Activated CD8-positive, alpha-beta T cell treated with anti-CD3 and anti-CD28 coated beads, Interleukin-2, amount 10 ng/mL, durations not matched to agents 7 days and 5 days (primary cell): ENCODE measurements around the gene SPTB. TPM values are rescaled to one million over a fixed set of nuclear protein-coding genes. Genes with fewer than 3 reads are reported as not detected.

Experiments used
- ATAC-seq: fragments of 150-1000 bp; cut with Tn5 transposase; one replicate; pipeline ENCODE4 v1.10.0; 2021; ENCODE audit warnings: moderate library complexity
- CTCF ChIA-PET: fragments of 350-600 bp; sonication (Branson Sonifier 250); formaldehyde crosslinking; loops from one replicate; lab custom pipeline; 2021; ENCODE audit warnings: antibody characterized with exemption; lab: Charles Lee
- POLR2A ChIA-PET: fragments of 350-600 bp; sonication (Branson Sonifier 250); formaldehyde crosslinking; loops from one replicate; lab custom pipeline; 2021; ENCODE audit warnings: antibody characterized with exemption; lab: Charles Lee
- DNase-seq: peaks from one replicate; pipeline ENCODE4 v3.0.0-alpha.2; 2020
- H3K27ac Mint-ChIP-seq: one replicate; pipeline ENCODE4 v1.8.0; 2021; ENCODE audit warnings: mild to moderate bottlenecking, mixed read lengths
- H3K27me3 Mint-ChIP-seq: one replicate; pipeline ENCODE4 v1.8.0; 2021; ENCODE audit warnings: low read depth, mixed read lengths
- H3K36me3 Mint-ChIP-seq: one replicate; pipeline ENCODE4 v1.8.0; 2021; ENCODE audit warnings: low read depth, mixed read lengths
- H3K4me1 Mint-ChIP-seq: one replicate; pipeline ENCODE4 v1.8.0; 2021; ENCODE audit warnings: low read depth, mixed read lengths
- H3K4me3 Mint-ChIP-seq: one replicate; pipeline ENCODE4 v1.8.0; 2021; ENCODE audit warnings: mild to moderate bottlenecking, mixed read lengths
- H3K9me3 Mint-ChIP-seq: one replicate; pipeline ENCODE4 v1.8.0; 2022; ENCODE audit warnings: mixed read lengths; ENCODE audit not compliant: insufficient read depth
- total RNA-seq, 2 experiments: library from RNA; stranded (reverse); gene quantifications; one replicate each; pipeline ENCODE4 v1.2.3, GENCODE V29; 2021

Gene SPTB
- total RNA-seq, 2 experiments from 2014 or later = not detected

DNA sequence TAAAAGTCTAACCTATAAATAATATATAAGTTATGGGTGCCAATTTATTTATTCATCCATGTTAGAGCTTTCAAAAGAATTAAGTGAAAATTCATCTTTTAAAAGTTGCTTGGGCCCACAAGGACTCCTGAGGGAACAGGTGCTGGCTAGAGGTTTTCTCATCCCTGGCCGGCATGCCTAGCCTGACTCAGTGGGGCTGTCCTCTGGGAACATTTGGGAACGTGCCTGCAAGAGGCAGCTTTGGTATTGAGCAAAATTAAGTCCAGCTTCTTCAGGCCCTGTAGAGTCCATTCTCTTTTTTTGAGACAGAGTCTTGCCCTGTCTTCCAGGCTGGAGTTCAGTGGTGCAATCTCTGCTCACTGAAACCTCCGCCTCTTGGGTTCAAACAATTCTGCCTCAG, 44.7 kb downstream of the SPTB start:
- POLR2A ChIA-PET = no interaction called here
- Mint-ChIP-seq H3K27me3 (peaks cover 19% of the 10 kb centered on the region), H3K36me3 (no peaks in the 10 kb centered on the region), H3K27ac (no peak overlapping the region), H3K9me3 (no peaks in the 10 kb centered on the region), H3K4me3 (no peak overlapping the region), H3K4me1 (no peaks in the 10 kb centered on the region)
- ATAC-seq (no peak), DNase-seq (no peak)
- CTCF ChIA-PET = interaction anchor here (1.5 to 2.1 kb wide), 2 partner anchors 11 to 56 kb away, joined by 4 to 5 read pairs; no protein-coding TSS in a partner anchor

DNA sequence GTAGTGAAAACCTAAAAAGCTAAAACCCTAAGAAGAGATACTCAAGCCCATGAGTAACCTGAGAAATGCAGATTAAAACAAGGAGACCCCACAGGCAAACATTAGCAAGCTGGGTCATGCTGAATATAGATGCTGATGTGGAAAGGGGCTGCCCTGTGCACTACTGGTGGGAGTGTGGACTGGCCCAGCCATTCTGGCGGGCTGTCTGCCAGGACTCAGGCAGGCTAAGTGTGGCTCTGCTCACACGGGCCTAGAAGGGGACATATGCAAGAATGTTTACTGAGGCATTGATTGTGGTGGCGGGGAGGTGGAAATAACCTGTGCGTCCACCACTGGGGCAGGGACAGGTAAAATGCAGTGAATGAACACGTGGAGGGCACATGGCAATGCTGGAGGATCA, 48.3 kb downstream of the SPTB start:
- no peaks in the 10 kb centered on the region for H3K36me3 Mint-ChIP-seq
- CTCF ChIA-PET = interaction anchor here (6.6 kb wide), 1 partner anchor 60 kb away, joined by 33 read pairs; no protein-coding TSS in a partner anchor
- H3K27ac Mint-ChIP-seq = no peak overlapping the region
- H3K27me3 Mint-ChIP-seq = peaks cover 21% of the 10 kb centered on the region
- ATAC-seq = no peak
- no peak for DNase-seq
- no peaks in the 10 kb centered on the region for H3K4me1 Mint-ChIP-seq
- POLR2A ChIA-PET = no interaction called here
- no peaks in the 10 kb centered on the region for H3K9me3 Mint-ChIP-seq
- H3K4me3 Mint-ChIP-seq = no peak overlapping the region

DNA sequence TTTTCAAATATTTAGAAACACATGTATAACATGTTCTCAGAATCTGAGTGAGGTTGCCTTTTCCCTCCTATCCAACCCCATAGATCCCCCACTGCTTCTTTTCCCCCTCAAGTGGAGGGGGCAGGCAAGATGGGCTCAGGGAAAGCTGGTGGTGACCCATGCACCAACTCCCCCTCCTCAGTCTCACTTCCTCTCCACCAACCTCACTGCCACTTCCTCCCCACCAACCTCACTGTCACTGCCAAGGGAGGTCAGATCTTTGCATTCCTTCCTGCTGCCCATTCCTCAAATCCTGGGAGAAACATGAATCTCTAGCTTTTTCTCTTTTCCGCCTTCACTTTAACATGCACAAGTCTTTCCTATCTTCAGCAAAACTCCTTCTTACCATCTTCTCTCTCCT, 48.7 kb downstream of the SPTB start:
- Mint-ChIP-seq H3K27me3 (peaks cover 22% of the 10 kb centered on the region), H3K4me1 (no peaks in the 10 kb centered on the region), H3K4me3 (no peak overlapping the region), H3K36me3 (no peaks in the 10 kb centered on the region), H3K9me3 (no peaks in the 10 kb centered on the region), H3K27ac (no peak overlapping the region)
- ATAC-seq = no peak
- ChIA-PET POLR2A (no interaction called here), CTCF (interaction anchor here (6.6 kb wide), 1 partner anchor 61 kb away, joined by 33 read pairs; no protein-coding TSS in a partner anchor)
- DNase-seq = no peak

DNA sequence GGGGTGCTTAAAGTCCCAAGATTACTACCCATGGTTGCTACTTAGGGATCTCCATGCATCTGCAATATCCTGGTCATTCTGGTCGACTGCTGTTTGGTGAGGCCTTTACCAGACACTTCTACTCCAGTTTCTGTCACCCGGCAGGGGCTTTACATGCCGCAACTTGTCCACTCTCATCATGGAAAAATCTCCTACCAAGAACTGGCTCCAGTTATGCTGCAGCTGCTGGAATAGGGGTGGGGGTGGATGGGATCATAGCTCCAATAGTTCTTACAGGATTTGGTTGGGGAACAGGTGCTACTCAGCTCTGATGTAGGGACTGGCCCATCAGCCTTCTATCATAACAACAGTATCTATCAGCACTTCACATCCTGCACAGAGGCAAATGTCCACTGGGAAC, 51.6 kb downstream of the SPTB start:
- ATAC-seq (no peak), DNase-seq (no peak)
- H3K27ac Mint-ChIP-seq = no peak overlapping the region
- no peaks in the 10 kb centered on the region for H3K9me3 Mint-ChIP-seq
- H3K27me3 Mint-ChIP-seq = peaks cover 35% of the 10 kb centered on the region
- H3K36me3 Mint-ChIP-seq = no peaks in the 10 kb centered on the region
- H3K4me1 Mint-ChIP-seq = peaks cover 3% of the 10 kb centered on the region
- H3K4me3 Mint-ChIP-seq = no peak overlapping the region
- POLR2A ChIA-PET = no interaction called here
- CTCF ChIA-PET = interaction anchor here (1.0 to 6.6 kb wide), 3 partner anchors 28 to 64 kb away, joined by 3 to 33 read pairs (median 3); no protein-coding TSS in a partner anchor

DNA sequence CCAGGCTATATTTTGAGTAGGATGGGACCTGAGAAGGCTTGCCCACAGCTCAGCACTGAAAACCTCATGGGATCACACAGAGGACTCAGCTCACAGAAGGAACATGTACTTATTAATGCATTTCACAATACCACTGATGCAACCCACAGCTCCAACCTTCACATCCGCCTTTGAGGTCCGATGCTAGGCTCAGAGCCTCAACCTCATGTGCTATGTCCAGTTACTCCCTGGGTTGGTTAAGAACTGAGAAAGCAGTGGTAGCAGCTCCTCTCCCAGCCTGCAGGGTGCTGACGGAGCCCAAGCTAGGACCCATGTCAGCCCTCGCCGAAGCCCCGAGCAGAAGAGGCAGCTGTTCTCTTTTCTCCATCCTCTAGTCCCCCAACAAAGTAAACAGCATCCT, 52.9 kb downstream of the SPTB start:
- ChIA-PET POLR2A (no interaction called here), CTCF (interaction anchor here (0.8 to 6.6 kb wide), 2 partner anchors 21 to 65 kb away, joined by 3 to 33 read pairs; no protein-coding TSS in a partner anchor)
- Mint-ChIP-seq H3K4me3 (no peak overlapping the region), H3K27ac (no peak overlapping the region), H3K9me3 (no peaks in the 10 kb centered on the region), H3K27me3 (peaks cover 38% of the 10 kb centered on the region), H3K36me3 (no peaks in the 10 kb centered on the region), H3K4me1 (peaks cover 4% of the 10 kb centered on the region)
- no peak for DNase-seq
- no peak for ATAC-seq

DNA sequence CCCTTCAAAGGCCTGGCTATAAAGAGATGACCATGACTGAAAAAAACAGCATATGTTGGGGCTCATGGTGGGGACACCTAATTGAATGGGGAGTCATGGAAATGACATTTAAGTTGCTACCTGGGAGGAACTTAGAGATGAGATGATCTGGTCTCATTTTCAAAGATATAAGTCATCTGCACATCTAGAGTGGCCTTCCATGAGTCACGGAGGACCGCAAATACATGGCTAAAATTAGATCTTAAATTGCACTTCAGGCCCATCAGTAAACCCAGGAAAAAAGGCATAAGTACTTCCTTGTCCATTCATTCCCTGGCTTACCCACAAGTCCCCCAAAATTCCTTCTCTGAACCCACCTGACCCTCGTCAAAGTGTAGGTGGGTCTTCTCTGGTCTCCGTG, 53.4 kb downstream of the SPTB start:
- H3K36me3 Mint-ChIP-seq = no peaks in the 10 kb centered on the region
- H3K27ac Mint-ChIP-seq = no peak overlapping the region
- ATAC-seq (no peak), DNase-seq (no peak)
- no peaks in the 10 kb centered on the region for H3K9me3 Mint-ChIP-seq
- peaks cover 4% of the 10 kb centered on the region for H3K4me1 Mint-ChIP-seq
- no peak overlapping the region for H3K4me3 Mint-ChIP-seq
- POLR2A ChIA-PET = no interaction called here
- CTCF ChIA-PET = interaction anchor here (0.8 to 6.6 kb wide), 2 partner anchors 22 to 65 kb away, joined by 3 to 33 read pairs; no protein-coding TSS in a partner anchor
- peaks cover 39% of the 10 kb centered on the region for H3K27me3 Mint-ChIP-seq

DNA sequence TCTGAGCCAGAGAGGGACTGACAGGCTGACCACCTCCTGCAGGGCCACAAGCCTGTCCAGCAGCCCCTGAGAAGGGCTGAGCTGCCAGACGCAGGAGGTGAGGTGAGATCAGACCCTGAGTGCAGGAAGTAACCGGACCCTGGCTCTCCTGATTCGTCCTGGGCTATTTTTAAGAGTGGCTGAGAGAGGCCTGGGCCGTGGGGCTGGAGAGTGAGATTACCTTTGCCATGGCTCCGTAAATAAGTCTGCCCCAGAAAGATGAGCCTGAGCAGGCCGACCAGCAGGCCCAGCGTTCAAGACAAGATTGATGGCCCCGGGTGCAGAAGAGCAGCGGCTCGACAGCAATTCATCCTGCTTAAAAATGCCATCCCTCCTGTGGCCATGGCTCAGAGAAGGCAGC, 54.2 kb downstream of the SPTB start:
- Mint-ChIP-seq H3K27me3 (peaks cover 43% of the 10 kb centered on the region), H3K9me3 (no peaks in the 10 kb centered on the region), H3K4me1 (peaks cover 4% of the 10 kb centered on the region), H3K36me3 (no peaks in the 10 kb centered on the region), H3K27ac (no peak overlapping the region), H3K4me3 (no peak overlapping the region)
- ChIA-PET POLR2A (no interaction called here), CTCF (interaction anchor here (6.6 kb wide), 1 partner anchor 66 kb away, joined by 33 read pairs; no protein-coding TSS in a partner anchor)
- no peak for ATAC-seq
- no peak for DNase-seq

DNA sequence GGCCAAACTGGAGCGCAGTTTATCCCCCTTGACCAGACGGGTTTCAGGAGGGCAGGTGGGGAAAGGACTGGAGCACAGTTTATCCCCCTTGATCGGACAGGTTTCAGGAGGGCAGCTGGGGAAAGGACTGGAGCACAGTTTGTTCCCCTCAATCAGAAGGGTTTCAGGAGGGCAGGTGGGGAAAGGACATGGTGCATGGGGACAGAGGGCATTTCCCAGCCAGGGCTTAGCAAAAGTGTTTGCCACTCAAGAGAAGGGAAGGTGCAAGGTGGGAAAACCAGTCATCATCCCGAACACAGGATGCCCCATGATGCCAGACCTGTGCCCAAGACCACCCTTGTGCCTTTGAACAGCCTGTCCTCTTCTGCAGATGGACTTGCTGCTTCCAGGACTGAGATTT, 54.7 kb downstream of the SPTB start:
- H3K27me3 Mint-ChIP-seq = peaks cover 45% of the 10 kb centered on the region
- ChIA-PET CTCF (interaction anchor here (2.9 kb wide), 1 partner anchor 66 kb away, joined by 89 read pairs; no protein-coding TSS in a partner anchor), POLR2A (no interaction called here)
- DNase-seq = no peak
- H3K4me3 Mint-ChIP-seq = no peak overlapping the region
- ATAC-seq = no peak
- H3K27ac Mint-ChIP-seq = no peak overlapping the region
- H3K4me1 Mint-ChIP-seq = peaks cover 4% of the 10 kb centered on the region
- no peaks in the 10 kb centered on the region for H3K36me3 Mint-ChIP-seq
- H3K9me3 Mint-ChIP-seq = no peaks in the 10 kb centered on the region

DNA sequence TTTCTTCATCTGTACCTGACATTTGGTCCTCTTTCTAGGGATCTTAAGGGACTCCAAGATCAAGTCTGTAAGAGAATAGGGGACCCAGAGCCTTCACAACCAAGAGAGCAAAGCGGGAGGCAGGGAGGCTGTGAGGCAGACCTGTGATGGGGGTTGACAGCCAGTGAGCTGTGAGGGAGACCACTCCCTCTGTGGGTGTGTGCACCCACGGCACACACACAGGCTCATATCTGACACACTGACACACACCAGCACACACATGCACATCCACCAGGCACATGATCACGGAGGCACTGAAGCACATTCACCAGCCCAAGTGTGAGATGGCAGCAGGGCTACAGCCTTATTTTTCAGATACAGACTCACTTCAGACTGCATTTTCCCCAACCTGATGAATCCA, 55.2 kb downstream of the SPTB start:
- DNase-seq = no peak
- POLR2A ChIA-PET = no interaction called here
- CTCF ChIA-PET = interaction anchor here (0.7 to 2.9 kb wide), 12 partner anchors 12 to 161 kb away, joined by 3 to 89 read pairs (median 5); partner anchors contain the start of gene FNTB
- Mint-ChIP-seq H3K4me3 (no peak overlapping the region), H3K27ac (no peak overlapping the region), H3K4me1 (peaks cover 4% of the 10 kb centered on the region), H3K36me3 (no peaks in the 10 kb centered on the region), H3K9me3 (no peaks in the 10 kb centered on the region), H3K27me3 (peaks cover 45% of the 10 kb centered on the region)
- ATAC-seq = no peak

DNA sequence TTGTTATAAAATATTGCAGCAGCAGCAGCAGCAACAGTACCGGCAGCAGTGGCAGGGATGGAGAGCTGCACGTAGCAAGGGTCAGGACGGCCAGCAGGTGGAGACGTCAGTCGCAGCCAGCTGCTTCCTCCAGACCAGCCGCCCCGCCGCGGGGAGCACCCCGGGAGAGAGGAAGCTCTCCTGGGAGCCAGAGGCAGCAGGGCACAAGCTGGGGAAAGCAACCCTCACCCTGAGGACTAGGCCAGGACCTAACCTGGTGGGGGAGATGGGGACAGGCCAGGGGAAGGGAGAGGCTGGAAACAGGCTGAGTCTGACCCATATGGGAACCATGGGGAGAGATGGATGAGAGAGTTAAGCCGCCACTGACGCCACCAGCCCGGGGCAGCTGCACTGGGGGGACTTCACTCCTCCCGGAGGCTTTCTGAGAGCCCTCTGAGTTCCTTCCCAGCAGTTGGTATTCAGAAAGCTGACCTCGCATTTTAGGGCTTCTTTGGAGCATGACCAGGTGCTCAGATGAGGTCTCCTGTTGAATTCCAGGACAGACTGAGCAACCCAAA, 56.3 kb downstream of the SPTB start:
- H3K27ac Mint-ChIP-seq = no peak overlapping the region

DNA sequence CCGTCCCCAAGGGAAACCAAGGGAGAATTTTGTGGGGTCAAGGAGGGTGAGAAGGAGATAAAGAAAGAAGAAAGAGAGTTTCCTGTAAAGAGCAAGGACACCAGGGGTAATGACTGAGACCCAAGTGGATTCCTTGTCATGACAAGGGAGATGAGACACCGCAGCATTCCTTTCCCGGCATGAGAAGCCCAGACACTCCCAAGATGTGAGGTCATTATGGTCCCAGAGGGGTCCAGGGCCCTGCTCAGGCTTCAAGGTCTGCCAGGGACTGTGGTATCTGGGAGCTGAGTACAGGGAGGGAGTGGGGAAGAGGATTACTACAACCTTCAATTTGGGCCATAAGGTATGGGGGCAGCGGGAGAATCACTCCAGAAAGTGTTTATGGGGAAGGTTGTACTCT, 58.1 kb downstream of the SPTB start:
- peaks cover 4% of the 10 kb centered on the region for H3K4me1 Mint-ChIP-seq
- no peak overlapping the region for H3K27ac Mint-ChIP-seq
- no peak overlapping the region for H3K4me3 Mint-ChIP-seq
- H3K27me3 Mint-ChIP-seq = peaks cover 41% of the 10 kb centered on the region
- no peaks in the 10 kb centered on the region for H3K9me3 Mint-ChIP-seq
- ChIA-PET POLR2A (no interaction called here), CTCF (interaction anchor here (1.7 kb wide), 1 partner anchor 70 kb away, joined by 12 read pairs; no protein-coding TSS in a partner anchor)
- DNase-seq (no peak), ATAC-seq (no peak)
- H3K36me3 Mint-ChIP-seq = no peaks in the 10 kb centered on the region

More for the DNA sequence above, 56.3 kb downstream of the SPTB start:
- ATAC-seq = peak; percentile 95
- ChIA-PET CTCF (interaction anchor here (0.9 to 2.9 kb wide), 32 partner anchors 9 to 280 kb away, joined by 3 to 89 read pairs (median 4); partner anchors contain the start of gene FNTB), POLR2A (interaction anchor here (1.4 kb wide), 1 partner anchor 10 kb away, joined by 4 read pairs; no protein-coding TSS in a partner anchor)
- no peaks in the 10 kb centered on the region for H3K9me3 Mint-ChIP-seq
- H3K4me1 Mint-ChIP-seq = peaks cover 4% of the 10 kb centered on the region
- peaks cover 43% of the 10 kb centered on the region for H3K27me3 Mint-ChIP-seq
- no peaks in the 10 kb centered on the region for H3K36me3 Mint-ChIP-seq
- H3K4me3 Mint-ChIP-seq = no peak overlapping the region
- DNase-seq = peak; percentile 73

DNA sequence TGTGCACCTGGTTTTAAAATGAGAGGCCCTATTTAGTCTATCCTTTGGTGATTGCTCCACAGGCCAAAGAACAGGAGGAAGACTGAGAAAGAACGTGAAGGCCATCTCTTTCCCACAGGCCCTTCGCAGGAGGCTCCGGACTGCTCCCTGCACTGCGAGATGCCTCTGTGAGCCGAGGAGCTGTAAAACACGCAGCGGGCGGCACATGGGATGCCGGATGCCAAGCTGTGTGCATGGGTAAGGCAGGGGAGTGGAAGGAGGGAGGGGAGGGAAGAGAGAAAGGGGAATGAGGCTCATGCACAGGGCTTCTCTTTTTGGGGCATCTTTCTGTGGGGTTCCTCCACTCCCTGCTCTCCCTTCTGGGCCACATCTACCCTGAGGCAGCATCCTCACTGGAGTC, 61.6 kb downstream of the SPTB start:
- Mint-ChIP-seq H3K9me3 (no peaks in the 10 kb centered on the region), H3K27ac (no peak overlapping the region), H3K4me3 (no peak overlapping the region), H3K36me3 (no peaks in the 10 kb centered on the region), H3K27me3 (peaks cover 37% of the 10 kb centered on the region), H3K4me1 (peaks cover 1% of the 10 kb centered on the region)
- no peak for ATAC-seq
- ChIA-PET CTCF (no interaction called here), POLR2A (no interaction called here)
- DNase-seq = no peak
